Tongue (tissue), 2 donors: ENCODE results near the gene CPM. TPM values are rescaled to one million over a fixed set of nuclear protein-coding genes. Genes with fewer than 3 reads are reported as not detected.

Source experiments
- DNase-seq: peaks from one replicate; pipeline ENCODE4 v3.0.0-alpha.2; 2015
- total RNA-seq: library from RNA; depleted of rRNA; stranded (reverse); fragments of >200 nt; gene quantifications from one replicate; pipeline ENCODE4 v1.2.3, GENCODE V29; 2014

Gene CPM
- total RNA-seq: 26.2 TPM

GRCh38 chr12:68932961-68933893, at the start of gene CPM:
Gene CPM, minus strand, starts transcription at chr12:68933171. Its CDS starts 334 bp downstream, at chr12:68932837.
- DNase-seq: peak; percentile 73

DNA sequence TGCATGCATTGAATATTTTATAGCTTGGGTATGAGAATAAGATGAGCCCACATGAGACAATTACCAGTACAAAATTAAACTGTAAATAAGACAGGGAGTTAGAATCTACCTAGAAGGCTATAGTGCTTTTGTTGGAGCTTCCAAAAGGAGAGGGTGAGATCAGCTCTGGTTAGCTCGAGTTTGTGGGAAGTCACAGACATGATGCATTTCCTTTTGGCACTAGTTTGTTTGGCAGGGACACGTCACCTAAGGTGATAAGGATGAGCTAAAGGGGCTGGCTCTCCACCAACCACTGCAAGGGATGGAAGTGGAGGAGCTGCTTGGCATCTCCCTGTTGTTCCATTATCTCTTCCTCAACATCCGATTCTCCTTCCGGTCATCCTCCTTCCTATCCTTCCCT, 48.5 kb upstream of the CPM start:
- DNase-seq: no peak

DNA sequence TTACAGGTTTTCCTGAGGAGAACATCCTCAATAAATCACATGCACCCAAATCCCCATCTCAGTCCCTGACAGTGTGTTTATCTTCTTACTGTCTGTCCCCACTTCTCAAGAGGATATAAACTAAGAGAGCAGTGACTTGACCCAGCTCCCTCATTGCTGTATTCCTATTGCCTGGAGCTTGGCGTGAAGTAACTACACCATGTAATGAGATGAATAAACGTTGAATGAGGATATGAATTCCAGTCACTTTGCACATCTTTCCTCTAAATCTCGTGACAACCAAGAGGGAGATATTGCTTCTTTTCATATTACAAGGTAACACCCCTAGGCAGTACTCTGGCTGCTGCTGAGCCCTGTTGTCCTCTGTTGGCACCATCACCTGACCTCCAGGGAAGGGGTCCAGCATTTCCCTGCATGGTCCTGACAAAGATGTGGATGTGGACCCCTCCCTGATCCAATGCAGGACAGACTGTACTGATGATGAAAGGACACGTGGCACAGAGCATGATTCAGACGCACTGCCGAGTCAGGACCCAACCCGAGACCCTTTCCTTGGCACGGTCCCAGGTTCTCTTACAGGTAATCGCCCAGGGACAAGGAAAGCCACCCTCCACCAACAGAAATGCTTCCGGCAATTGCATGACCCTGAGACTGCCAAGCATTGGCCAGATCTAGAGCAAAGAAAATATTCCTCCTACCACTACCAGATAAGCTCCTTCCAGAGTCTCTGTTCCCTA, 47.7 kb upstream of the CPM start:
- DNase-seq: no peak

DNA sequence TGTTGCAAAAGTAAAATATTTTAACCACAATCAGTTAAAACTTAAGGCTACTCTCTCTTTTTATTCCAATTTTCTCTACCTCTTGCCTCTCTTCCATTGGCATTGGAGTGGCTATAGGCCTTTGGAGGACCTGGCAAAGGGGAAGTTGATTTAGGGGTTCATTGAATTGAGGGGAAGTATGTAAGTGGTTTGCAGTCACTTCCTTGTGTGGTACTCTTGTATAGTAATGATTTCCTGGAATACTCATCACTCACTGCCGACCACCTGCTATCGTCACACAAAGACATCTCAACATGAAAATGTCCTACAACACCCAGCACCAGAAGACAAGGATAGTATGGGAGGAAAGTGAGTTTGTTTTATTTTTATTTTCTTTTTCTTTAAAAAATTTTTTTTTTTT, 45.7 kb upstream of the CPM start:
- DNase-seq: peak; percentile 22

GRCh38 chr12:68977909-68978610, 45.1 kb upstream of the CPM start:
- peak; percentile 37 for DNase-seq

DNA sequence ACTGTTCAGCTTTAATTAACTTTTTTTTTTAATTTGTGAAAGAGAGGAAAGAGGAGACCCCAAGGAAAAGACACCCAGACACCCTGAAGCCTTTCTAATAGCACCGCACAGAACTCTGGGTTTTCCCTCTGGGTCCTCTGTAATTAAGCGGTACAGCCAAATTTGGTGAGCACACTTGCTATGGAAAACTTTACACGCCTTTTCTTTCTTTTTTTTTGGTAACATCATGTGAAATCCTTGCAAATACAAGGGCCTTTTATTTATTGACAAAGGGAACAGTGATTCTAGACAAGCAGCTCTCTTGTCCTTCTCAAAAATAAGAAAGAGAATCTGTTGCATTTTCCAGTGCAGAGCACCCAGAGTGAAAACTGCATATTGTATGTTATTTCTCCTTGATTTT, 44.4 kb upstream of the CPM start:
- peak; percentile 45 for DNase-seq

- DNase-seq: no peak
These were observed 43.4 kb upstream of the CPM start for GRCh38 chr12:68976395-68976841.

DNA sequence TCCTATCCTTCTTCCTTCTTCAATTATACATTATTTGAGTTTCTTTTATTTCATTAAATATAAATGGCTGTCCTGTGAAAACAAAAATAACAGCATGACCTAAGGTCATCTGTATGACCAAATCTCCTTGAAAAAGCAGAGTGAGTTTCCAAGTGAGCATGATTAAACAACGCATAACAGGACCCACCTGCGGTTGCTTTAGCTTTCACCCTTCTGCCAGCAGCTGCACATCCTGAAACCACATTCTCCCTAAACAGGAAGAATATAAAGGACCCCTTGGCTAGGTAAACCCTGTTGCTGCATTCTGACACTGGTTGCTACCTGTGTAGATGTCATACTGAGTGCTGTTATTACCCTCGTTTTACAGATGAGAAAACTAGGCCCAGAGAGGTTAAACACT, 42.8 kb upstream of the CPM start:
- DNase-seq: no peak

DNA sequence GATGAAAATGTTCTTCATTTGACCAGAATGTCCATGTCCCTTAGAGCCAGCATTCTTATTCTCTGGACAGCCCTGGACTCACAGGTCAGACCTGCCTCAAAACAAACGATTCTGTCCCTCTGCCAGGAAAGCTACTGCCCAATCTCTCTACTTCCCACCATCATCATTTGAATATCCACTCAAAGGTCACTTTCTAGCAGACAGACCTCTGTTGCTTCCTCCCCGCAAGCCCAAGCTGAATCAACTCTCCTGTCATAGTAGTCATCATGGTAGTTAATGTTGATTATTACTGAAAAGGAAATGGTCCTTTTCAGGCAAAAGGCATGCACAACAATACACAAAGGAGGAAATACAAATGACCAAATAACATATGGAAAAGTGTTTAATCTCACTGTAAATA, 39.6 kb upstream of the CPM start:
- no peak for DNase-seq

DNA sequence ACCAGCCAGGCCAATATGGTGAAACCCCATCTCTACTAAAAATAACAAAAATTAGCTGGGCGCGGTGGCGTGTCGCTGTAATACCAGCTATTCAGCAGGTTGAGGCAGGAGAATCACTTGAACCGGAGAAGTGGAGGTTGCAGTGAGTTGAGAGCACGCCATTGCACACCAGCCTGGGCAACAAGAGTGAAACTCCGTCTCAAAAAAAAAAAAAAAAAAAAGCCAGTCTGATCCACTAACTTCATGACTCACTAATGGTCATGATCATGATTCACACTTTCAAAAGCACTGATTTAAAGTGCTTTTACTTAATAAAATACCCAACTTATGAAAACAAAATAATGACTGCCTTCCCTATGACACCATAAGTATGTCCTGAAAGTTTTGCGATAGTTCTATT, 38.4 kb upstream of the CPM start:
- DNase-seq: no peak

DNA sequence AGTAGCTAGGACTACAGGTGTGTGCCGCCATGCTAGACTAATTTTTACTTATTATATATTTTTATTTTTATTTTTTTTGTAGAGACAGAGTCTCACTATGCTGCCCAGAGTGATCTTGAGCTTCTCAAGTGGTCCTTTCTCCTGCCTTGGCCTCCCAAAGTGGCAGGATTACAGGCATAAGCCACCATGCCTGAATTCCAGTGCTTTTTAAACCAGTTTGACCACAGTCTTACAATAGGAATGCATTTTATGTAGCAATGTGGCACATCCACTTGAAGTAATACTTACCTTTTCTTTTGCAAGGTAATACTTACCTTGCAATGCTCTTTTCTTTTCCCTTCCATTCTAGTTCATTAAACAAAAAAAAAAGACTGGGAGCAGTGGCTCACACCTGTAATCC, 38.0 kb upstream of the CPM start:
- no peak for DNase-seq

DNA sequence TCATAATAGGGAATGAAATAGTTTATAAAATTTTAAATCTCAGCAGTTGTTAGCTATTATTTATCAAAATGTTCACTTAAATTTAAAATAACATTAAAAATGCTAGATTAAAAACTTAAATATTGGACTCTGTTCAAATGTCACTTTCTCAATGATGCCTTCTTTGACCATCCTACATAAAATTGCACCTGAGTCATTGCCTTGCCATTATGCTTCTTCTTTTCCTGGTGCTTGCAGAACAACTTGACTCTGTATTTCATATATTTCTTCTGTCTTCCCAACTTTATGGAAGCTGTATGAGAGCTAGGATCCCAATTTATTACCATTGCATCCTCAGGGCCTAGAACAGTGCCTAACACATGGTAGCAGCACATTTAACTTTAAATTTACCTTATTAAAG, 37.3 kb upstream of the CPM start:
- no peak for DNase-seq

DNA sequence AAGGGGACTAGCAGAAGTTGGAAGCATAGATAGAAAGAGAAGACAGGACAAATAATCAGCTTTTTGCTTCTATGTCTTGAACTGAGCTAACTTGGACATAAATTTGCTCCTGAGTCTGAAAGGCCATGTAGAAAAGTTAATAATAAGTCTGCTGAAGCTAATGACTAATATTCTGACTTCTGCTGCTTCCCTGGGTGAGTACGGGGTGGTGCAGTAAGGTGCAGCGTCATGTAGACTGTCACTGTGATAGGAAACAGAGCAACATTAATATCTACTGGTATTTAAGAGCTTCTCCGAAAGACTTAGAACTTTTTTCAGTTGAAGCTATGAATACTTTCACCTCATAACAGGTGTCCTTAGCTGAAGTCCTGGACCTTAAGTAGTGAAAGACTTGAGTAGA, 34.1 kb upstream of the CPM start:
- no peak for DNase-seq

DNA sequence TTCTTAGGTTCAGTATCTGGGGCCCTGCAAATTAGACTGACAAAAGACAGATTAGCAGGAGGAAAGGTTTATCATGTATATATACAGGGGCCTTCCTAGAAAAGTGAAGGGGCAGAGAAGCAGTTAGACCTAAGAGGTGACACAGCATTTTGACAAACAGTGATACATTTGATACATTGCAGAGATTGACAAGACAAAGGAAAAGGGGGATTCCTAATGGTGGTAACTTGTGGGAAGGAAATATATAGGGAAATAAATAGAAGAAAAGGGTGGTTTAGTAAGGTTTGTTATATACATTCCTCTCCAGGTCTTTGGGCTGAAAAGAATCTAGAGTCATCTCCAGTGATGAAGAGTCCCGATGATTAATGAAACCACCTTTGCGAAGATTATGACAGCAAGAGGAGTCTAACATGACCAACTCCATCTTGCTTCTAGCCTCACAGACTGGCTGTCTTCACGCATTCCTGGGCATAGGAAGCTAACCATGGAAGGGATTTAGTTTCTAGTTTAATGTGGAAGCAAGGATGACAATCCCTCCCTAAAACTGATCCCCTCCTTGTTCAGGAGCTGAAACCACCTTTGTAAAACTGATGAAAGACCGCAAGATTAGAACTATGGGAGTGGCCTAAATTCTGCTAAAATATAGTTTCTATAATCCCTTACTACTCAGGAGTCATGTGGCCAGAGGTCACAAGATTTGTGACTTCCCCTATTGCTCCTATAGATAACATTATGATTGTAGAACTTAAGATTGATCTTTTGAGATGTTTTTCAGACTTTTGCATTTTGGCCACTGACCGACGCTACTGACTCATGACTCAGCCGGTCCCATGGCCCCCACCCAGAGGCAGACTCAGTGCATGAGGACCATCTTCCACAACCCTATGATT, 31.1 kb upstream of the CPM start:
- no peak for DNase-seq

GRCh38 chr12:68962877-68963855, 30.2 kb upstream of the CPM start:
- no peak for DNase-seq

GRCh38 chr12:68959891-68960464, 27.0 kb upstream of the CPM start:
- peak; percentile 66 for DNase-seq

GRCh38 chr12:68959143-68959858, 26.3 kb upstream of the CPM start:
- no peak for DNase-seq

DNA sequence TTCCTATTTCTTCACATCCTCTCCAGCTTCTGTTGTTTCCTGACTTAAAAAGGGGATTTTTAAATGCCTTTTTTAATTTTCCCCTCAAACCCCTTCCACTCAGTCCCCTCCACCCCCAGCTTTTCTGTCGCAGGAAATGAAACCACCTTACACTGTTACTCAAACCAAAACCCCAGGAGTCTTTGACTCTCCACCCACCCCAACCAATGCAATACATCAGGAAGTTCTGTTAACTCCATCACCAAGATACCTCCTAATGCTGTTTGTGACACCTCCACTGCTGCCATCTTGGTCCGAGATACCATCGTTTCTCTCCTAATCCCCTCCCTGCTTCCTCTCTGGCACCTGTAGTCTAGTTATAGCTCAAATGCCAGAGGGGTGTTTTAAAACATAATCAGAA, 25.4 kb upstream of the CPM start:
- no peak for DNase-seq

- DNase-seq: no peak
These were observed 24.3 kb upstream of the CPM start for GRCh38 chr12:68957273-68957672.
